K562 (cell line): Measurements from ENCODE around the gene GLMN. TPM values are rescaled to one million over a fixed set of nuclear protein-coding genes. Genes with fewer than 3 reads are reported as not detected.
A peak's percentile ranks its signal among the peaks of the same experiment; 100 is the strongest.

Source experiments
- CEBPZ ChIP-seq: fragments of 150-350 bp; IDR thresholded peaks from 2 replicates; pipeline ENCODE4 v1.6.1; 2014; ENCODE audit warnings: low read depth, mild to moderate bottlenecking, low read length, borderline replicate concordance
- HOXB6 ChIP-seq: fragments of 250-450 bp; sonication (Bioruptor Pico); IDR thresholded peaks from 2 replicates; pipeline ENCODE4 v1.5.1; 2022; ENCODE audit warnings: mild to moderate bottlenecking, borderline replicate concordance
- NR2C2 ChIP-seq, 2 experiments: fragments of 200-800 bp in 1 of 2; sonication (Bioruptor generic) in 1 of 2; sonication (generic) in 1 of 2; formaldehyde crosslinking in 1 of 2; IDR thresholded peaks; 2 replicates each; pipeline versions ENCODE4 v1.6.1 to v1.8.0; 2016 to 2022; ENCODE audit warnings: mild to moderate bottlenecking in 1 of 2, missing compliant biosample characterization in 1 of 2, missing genetic modification characterization in 1 of 2, missing genetic modification reagents in 1 of 2
- RBM15 ChIP-seq: fragments of 200-400 bp; formaldehyde crosslinking; IDR thresholded peaks from 2 replicates; pipeline ENCODE4 v1.6.1; 2018; ENCODE audit warnings: mild to moderate bottlenecking, low read length, moderate library complexity; ENCODE audit not compliant: insufficient read depth
- THRB ChIP-seq: fragments of 450-650 bp; formaldehyde crosslinking; conservative IDR thresholded peaks from 2 replicates; pipeline ENCODE4 v1.4.0; 2022; ENCODE audit warnings: mild to moderate bottlenecking, missing genetic modification characterization
- ZHX1 ChIP-seq: fragments of 150-350 bp; conservative IDR thresholded peaks from 2 replicates; pipeline ENCODE4 v1.6.1; 2014; ENCODE audit warnings: low read length
- ZKSCAN1 ChIP-seq: fragments of 150-350 bp; IDR thresholded peaks from 2 replicates; pipeline ENCODE4 v1.6.1; 2016; ENCODE audit warnings: low read depth, low read length
- ZNF507 ChIP-seq: conservative IDR thresholded peaks from 2 replicates; pipeline ENCODE4 v1.6.1; 2017; ENCODE audit warnings: missing genetic modification characterization, missing compliant biosample characterization
- polyA plus RNA-seq, 8 experiments: library from polyadenylated mRNA; depleted of rRNA in 4 of 8; stranded (reverse) in 5 of 8; unstranded in 3 of 8; fragments of >200 nt; fragmentation: Nextera tagmentation in 2 of 8; fragmentation: Illumina TruSeq in 1 of 8; extraction: Ambion mirVana in 2 of 8; extraction: Trizol in 1 of 8; gene quantifications; 2 replicates each; pipeline versions ENCODE4 v1.2.1 to v1.2.3, GENCODE V29; 2011 to 2014; ENCODE audit warnings: inconsistent platforms in 1 of 8, missing spikeins in 1 of 8
- total RNA-seq, 7 experiments: library from RNA; depleted of rRNA in 6 of 7; stranded (reverse); fragments of >200 nt in 6 of 7; fragmentation: Illumina TruSeq in 2 of 7; extraction: Trizol in 2 of 7; gene quantifications; 2 replicates each; pipeline versions ENCODE4 v1.2.1 to v1.2.3, GENCODE V29; 2011 to 2021; ENCODE audit warnings: low replicate concordance in 1 of 7
- TF ChIP-seq, protein P1 (sequence below): fragments of 450-650 bp; formaldehyde crosslinking; IDR thresholded peaks from 2 replicates; pipeline ENCODE4 v1.4.0; 2020; ENCODE audit warnings: mild to moderate bottlenecking, moderate library complexity
- TF ChIP-seq, protein P2 (sequence below), 2 experiments: IDR thresholded peaks; 2 replicates each; pipeline ENCODE4 v1.6.1; 2012; ENCODE audit warnings: improper control_type of control experiment in 2 of 2, low read depth in 2 of 2, low read length in 2 of 2, borderline replicate concordance in 1 of 2
- TF ChIP-seq, protein P3 (sequence below): fragments of 200-400 bp; formaldehyde crosslinking; IDR thresholded peaks from 2 replicates; pipeline ENCODE4 v1.6.1; 2017; ENCODE audit warnings: mild to moderate bottlenecking, low read depth, low read length, moderate library complexity

The GLMN gene
- total and polyA plus RNA-seq, 9 of the 15 experiments (the other 6 are each of a cell fraction or from before 2014, with no cell fraction given) = 13.0 to 24.8 (median 19.0) TPM

- TF ChIP-seq, protein P1, sequence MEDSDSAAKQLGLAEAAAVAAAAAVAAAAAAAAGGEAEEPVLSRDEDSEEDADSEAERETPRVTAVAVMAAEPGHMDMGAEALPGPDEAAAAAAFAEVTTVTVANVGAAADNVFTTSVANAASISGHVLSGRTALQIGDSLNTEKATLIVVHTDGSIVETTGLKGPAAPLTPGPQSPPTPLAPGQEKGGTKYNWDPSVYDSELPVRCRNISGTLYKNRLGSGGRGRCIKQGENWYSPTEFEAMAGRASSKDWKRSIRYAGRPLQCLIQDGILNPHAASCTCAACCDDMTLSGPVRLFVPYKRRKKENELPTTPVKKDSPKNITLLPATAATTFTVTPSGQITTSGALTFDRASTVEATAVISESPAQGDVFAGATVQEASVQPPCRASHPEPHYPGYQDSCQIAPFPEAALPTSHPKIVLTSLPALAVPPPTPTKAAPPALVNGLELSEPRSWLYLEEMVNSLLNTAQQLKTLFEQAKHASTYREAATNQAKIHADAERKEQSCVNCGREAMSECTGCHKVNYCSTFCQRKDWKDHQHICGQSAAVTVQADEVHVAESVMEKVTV (CRISPR knock-in tag) = peak; percentile 63; the same call in 1 of the 2 replicates
- TF ChIP-seq ZKSCAN1 (no peak), RBM15 (no peak), ZHX1 (no peak), ZNF507 (tag) (no peak), HOXB6 (CRISPR knock-in tag) (no peak), CEBPZ (no peak), NR2C2 (CRISPR knock-in tag; IDR thresholded peaks at IDR 0.05) (no peak), NR2C2 (tag; IDR thresholded peaks at IDR 0.05) (no peak), THRB (CRISPR knock-in tag) (no peak)
- TF ChIP-seq, protein P2, sequence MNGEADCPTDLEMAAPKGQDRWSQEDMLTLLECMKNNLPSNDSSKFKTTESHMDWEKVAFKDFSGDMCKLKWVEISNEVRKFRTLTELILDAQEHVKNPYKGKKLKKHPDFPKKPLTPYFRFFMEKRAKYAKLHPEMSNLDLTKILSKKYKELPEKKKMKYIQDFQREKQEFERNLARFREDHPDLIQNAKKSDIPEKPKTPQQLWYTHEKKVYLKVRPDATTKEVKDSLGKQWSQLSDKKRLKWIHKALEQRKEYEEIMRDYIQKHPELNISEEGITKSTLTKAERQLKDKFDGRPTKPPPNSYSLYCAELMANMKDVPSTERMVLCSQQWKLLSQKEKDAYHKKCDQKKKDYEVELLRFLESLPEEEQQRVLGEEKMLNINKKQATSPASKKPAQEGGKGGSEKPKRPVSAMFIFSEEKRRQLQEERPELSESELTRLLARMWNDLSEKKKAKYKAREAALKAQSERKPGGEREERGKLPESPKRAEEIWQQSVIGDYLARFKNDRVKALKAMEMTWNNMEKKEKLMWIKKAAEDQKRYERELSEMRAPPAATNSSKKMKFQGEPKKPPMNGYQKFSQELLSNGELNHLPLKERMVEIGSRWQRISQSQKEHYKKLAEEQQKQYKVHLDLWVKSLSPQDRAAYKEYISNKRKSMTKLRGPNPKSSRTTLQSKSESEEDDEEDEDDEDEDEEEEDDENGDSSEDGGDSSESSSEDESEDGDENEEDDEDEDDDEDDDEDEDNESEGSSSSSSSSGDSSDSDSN (IDR thresholded peaks at IDR 0.05; ENCODE audit: borderline replicate concordance in 1 of 2, low read depth in 2 of 2, low read length in 2 of 2) = no peak
- TF ChIP-seq, protein P3, sequence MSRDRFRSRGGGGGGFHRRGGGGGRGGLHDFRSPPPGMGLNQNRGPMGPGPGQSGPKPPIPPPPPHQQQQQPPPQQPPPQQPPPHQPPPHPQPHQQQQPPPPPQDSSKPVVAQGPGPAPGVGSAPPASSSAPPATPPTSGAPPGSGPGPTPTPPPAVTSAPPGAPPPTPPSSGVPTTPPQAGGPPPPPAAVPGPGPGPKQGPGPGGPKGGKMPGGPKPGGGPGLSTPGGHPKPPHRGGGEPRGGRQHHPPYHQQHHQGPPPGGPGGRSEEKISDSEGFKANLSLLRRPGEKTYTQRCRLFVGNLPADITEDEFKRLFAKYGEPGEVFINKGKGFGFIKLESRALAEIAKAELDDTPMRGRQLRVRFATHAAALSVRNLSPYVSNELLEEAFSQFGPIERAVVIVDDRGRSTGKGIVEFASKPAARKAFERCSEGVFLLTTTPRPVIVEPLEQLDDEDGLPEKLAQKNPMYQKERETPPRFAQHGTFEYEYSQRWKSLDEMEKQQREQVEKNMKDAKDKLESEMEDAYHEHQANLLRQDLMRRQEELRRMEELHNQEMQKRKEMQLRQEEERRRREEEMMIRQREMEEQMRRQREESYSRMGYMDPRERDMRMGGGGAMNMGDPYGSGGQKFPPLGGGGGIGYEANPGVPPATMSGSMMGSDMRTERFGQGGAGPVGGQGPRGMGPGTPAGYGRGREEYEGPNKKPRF = no peak
Measured at GRCh38 chr1:92291372-92291999, 7.3 kb downstream of the GLMN start (continued).
